Activated naive CD4-positive, alpha-beta T cell treated with Interleukin-2 at 50 U/mL for 16 hours (primary cell): ENCODE data around the gene MMP24.
"Not testable (repeated sequence)": the region's sequence is repeated elsewhere in the genome, so short reads cannot be mapped to it uniquely, and the experiment has no call there.

Source experiments
- DNase-seq: peaks from one replicate; pipeline ENCODE4 v3.0.0-alpha.2; 2020

The MMP24 gene

DNA sequence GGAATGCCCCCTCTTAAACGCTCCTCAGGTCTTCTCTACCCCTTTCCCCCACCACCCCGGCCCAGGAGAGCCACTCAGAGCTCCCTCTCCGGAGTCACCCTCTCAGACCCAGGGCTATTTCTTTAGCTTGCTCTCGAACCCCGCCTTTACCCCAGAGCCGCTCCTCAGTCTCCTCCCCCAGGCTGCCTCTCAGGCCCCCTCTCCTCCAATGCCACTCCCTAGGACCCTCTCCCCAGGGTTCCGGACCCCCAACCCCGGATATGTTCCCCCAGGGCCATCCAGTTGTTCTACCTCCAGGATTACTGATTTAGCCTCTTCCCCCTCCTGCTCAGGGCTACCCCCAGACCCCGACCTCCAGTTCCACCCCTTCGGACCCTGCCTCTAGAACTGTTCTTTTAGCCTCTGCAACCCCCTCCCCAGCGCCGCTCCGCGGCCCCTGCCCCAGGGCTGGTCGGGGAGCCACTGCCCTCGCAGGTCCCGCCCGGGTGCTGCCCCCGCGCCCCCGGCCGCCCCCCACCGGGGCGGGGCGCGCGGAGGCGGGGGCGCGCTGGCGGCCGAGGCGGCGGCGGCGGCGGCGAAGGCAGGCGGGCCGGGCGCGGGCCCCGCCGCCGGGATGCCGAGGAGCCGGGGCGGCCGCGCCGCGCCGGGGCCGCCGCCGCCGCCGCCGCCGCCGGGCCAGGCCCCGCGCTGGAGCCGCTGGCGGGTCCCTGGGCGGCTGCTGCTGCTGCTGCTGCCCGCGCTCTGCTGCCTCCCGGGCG is at the start of gene MMP24:
Gene MMP24 (plus strand): TSS at position 565 of the 758 bp plus-strand sequence. CDS start 49 bp downstream, at position 614.
- DNase-seq = no peak

DNA sequence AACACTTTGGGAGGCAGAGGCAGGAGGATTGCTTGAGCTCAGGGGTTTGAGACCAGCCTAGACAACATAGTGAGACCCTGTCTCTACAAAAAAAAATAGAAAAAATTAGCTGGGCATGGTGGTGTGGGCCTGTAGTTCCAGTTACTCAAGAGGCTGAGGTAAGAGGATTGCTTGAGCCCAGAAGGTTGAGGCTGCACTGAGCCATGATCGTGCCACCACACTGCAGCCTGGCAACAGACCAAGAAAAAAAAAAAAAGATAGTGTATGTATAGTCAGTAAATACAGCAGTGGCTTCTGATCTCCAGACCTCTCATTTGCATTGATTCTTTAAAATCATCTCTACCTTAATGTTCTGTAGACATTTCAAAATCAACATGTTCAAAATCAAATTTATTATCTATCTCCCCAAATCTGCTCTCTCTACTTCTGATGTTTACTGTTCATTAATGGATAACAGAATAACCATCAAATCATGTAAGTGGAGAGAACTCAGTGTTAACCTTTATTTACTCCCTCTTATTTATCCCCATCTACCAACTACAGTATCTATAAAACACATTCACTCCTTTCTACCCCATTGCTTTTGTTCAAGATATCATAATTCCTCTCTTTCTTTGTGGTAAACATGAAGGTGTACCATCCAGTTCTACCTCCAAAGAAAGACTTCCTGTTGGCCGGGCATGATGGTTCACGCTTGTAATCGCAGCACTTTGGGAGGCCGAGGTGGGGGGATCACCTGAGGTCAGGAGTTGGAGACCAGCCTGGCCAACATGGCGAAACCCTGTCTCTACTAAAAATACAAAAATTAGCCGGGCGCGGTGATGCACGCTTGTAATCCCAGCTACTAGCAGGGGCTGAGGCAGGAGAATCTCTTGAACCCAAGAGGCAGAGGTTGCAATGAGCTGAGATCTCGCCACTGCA is 46.9 kb upstream of the MMP24 start:
- no peak for DNase-seq

- no peak for DNase-seq
Measured at GRCh38 chr20:35180266-35180665, 46.2 kb upstream of the MMP24 start.

DNA sequence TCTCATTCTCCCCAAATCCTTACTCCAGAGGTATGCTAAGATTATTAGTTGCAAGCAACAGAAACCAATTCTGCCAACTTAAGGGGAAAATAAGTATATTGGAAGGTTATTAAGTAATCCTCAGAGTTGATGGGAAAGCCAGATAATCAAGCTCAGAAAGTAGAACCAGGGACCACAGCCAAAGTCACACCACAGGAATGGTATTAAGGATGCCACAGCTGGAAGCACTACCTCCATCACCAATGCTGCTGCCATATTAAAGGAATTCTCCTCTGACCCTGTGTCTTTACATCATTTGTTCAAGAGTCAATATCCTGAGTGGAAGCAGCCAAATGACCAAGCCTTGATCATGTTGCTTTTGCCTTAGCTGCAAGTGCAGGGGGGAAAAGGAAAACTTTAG is 44.8 kb upstream of the MMP24 start:
- DNase-seq = no peak

GRCh38 chr20:35186691-35187289 is 39.7 kb upstream of the MMP24 start:
- not testable (repeated sequence) for DNase-seq

DNA sequence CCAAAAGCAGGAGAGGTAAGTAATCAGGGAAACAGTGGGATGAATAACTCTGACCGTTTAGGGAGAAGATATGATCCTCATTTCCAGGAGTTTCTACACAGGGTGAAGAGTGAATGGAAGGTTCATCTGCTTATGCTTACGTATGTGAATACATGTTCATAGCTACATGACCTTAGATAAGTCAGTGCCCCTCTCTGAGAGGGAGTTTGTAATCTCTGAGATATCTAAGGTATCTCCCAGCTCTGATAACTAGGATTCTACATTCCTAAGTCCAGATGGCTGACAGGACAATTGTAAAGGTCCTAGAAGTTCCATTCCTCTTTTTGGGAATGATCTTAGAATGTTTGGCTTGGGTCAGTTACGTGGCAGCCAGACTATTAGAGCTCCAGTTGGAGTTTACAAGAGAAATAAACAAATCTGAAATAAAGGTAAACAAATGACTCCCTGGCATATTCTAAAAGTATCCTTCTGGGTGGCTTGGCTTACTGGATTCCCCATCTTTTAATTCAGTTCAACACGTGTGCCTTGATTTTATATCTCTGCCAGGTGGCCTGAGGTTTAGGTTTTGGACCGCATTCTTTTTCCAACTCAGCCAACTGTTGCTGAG is 38.8 kb upstream of the MMP24 start:
- DNase-seq = no peak

DNA sequence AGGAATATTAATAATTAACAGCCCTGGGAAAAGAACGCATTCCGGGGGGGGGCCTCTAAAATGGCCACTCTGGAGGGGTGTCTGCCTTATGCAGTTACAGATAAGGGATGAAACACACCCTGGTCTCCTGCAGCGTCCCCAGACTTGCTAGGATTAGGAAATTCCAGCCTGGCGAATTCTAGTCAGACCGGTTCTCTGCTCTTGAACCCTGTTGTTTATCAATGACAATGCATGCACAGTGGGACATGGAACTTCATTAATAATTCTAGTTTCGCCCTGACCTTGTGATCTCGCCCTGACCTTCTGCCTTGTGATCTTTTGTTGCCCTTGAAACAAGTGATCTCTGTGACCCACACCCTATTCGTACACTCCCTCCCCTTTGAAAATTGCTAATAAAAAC is 37.3 kb upstream of the MMP24 start:
- DNase-seq = not testable (repeated sequence)

GRCh38 chr20:35190556-35190955 is 35.9 kb upstream of the MMP24 start:
- no peak for DNase-seq

DNA sequence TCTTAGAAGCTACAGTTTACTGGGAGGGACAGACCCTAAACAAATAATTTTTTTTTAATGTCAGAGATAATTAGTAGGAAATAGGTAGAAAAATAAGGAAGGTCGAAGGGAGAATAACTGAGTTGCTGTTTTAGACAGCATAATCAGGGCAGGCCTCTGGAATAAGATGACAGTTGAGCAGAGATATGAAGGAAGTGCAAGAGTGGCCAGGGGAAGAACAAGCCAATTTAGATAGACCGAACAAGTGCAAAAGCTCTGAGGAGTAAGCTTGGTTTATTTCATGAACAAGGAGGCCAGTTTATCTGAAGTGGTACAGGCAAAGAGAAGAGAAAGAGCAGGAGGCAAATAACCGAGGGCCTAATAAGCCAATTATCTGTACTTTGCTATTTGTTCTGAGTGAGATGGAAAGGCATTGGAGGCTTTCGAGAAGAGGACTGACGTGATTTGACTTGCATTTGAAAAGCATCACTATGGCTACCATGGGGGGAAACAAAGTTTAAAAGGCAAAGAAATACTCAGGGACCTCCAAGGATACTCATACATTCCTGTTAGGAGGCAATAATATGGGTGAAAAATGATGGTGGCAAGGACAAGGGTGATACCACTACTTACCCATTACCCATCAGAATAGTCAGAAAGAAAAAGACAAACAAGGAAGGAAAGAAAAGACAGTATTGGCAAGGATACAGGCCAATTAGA is 34.9 kb upstream of the MMP24 start:
- DNase-seq = no peak

DNA sequence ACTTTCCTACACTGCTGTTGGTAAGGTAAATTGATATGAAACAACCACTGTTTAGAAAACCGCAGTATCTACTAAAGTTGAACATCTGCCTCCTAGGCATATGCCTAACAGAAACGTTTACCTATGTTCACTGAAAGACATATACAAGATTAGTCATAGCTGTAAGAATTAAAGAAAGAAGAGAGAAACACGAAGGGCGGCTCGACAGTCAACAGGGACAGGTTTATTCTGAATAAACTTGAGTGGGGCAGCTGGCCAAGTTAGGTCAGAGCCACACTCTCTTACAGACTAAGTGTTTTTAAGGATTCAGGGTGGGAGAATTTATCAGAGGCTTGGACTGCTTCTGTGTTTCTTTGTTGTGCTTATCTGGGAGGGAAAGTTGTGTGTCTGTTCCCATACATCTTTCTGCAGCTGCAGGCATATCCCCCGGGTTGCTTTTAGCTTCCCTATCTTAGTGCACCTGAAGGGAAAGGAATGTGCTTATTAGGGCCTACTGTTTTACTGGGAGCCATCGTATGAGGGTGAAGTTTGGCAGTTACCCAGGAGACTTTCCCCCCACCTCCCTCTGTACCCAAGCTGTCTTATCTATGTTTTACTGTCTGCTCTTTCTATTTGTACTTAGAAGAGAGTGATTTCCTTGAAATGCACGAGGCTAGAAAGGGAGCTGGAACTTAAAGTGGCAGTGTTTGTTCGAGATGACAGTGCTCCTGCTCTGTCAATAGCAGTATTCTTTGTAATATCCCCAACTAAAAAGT is 34.2 kb upstream of the MMP24 start:
- no peak for DNase-seq

DNA sequence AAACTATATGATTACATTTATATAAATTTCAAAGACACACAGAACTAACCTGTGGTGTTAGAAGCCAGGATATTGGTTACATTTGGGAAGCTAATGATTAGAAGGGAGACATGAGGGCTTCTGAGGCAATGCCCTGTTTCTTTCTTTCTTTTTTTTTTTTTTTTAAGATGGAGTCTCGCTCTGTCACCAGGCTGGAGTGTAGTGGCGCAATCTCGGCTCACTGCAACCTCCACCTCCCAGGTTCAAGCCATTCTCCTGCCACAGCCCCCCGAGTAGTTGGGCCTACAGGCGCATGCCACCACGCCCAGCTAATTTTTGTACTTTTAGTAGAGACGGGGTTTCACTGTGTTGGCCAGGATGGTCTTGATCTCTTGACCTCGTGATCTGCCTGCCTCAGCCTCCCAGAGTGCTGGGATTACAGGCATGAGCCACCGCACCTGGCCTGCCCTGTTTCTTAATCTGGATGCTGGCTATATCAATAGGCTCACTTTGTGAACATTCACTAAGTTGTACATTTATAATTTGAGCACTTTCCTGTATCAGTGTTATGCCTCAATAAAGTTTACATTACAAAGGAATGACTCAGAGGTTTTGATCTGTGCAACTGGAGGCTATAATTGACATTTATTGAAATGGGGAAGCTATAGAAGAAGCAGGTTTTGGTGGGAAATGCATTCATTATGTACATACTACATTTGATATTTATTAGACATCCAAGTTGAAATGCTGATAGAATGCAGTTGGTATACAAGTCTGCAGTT is 33.3 kb upstream of the MMP24 start:
- not testable (repeated sequence) for DNase-seq

DNA sequence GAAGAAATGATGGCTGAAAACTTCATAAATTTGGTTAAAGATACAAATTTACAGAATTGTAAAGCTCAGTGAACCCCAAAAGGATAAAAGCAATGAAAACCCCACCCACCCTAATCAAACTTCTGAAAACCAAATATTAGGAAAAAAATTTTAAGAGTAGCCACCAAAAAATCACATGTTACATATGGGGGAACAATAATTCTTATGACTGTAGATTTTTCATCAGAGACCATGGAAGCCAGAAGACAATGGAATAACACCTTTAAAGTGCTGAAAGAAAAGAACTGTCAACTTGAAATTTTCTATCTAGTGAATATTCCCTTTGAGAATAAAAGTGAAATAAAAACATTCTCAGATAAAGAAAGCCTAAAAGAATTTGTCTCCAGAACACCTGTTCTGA is 30.2 kb upstream of the MMP24 start:
- DNase-seq = no peak

DNA sequence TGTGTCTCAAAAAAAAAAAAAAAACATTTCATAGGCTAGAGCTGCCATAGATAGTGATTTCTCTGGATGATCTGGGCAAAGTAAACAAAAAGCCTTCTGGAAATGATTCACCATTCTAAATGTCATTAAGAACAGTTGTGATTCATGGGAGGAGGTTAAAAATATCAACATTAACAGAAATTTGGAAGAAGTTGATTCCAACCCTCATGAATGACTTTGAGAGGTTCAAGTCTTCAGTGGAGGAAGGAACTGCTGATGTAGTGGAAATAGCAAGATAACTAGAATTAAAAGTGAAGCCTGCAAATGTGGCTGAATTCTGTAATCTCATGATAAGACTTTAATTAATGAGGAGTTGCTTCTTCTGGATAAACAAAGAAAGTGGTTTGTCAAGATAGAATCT is 26.8 kb upstream of the MMP24 start:
- DNase-seq = no peak

DNA sequence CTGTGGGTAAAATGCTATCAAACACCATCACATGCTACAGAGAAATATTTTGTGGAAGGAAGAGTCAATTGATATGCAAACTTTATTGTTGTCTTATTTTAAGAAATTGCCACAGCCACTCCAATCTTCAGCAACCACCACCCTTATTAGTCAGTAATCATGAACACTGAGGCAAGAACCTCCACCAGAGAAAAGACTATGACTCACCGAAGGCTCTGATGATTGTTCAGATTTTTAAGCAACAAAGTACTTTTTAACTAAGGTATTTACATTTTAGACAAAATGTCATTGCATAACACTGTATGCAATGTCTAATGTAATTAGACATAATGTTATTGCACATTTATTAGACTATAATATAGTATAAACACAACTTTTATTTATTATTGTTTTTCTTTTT is 26.2 kb upstream of the MMP24 start:
- DNase-seq = no peak

DNA sequence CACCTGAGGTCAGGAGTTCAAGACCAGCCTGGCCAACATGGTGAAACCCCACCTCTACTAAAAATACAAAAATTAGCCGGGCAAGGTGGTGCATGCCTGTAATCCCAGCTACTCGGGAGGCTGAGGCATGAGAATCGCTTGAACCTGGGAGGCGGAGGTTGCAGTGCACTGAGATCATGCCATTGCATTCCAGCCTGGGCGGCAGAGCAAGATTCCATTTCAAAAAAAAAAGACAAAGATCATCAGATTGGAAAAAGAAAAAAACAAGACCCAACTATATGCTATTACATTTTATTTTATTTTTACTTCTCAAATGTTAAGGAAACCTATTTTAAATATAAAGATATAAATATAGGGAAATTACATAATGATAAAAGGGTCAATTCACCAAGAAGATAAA is 25.0 kb upstream of the MMP24 start:
- DNase-seq = not testable (repeated sequence)

GRCh38 chr20:35206802-35207201 is 19.7 kb upstream of the MMP24 start:
- no peak for DNase-seq

- DNase-seq = peak; percentile 75
Measured at GRCh38 chr20:35207950-35208611, 18.4 kb upstream of the MMP24 start.

DNA sequence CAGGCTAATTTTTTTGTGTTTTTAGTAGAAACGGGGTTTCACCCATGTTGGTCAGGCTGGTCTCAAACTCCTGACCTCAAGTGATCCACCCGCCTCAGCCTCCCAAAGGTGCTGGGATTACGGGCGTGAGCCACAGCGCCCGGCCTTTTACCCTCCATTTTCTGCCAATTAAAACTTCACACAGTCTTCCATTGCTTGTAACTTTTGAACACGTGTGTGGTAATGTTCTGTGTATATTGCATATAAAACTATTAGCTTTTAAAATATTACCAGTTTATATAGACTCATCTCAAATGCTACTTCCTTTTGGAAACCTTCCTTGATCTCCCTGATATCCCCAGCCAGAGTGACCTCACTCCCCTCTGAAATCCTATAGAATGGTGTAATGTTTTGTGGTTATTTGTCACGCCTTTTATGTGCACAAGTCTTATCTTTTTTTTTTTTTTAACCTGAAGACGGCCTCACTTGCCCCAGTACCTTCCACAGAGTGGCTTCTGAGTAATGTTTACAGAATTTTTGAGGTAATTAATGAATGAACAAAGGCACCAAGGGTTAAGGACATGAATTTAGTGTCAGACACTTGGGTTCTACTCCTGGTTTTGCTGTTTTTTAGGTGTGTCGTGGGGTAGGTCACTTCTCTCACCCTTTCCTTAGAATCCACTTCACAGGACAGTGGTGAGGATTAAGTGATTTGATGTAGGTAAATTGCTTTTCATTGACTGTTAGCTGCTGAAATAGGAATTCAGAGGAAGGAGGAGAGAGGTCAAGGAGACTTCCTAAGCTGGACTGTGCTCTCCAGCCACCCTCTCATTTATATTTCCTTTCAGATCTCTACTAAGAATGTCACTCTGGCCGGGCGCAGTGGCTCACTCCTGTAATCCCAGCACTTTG is 11.2 kb upstream of the MMP24 start:
- no peak for DNase-seq

GRCh38 chr20:35216541-35216940 is 9.9 kb upstream of the MMP24 start:
- no peak for DNase-seq
